ENCODE measurements around the gene NOXRED1. TPM values are rescaled to one million over a fixed set of nuclear protein-coding genes. Genes with fewer than 3 reads are reported as not detected.
"Not testable (repeated sequence)": the region's sequence is repeated elsewhere in the genome, so short reads cannot be mapped to it uniquely, and the experiment has no call there.

The NOXRED1 gene
- total RNA-seq, 1 experiment from 2014 or later = 0.58 TPM

- CTCF ChIA-PET = no interaction called here
Observed at GRCh38 chr14:77421201-77421600, 2.1 kb downstream of the NOXRED1 start.

DNA sequence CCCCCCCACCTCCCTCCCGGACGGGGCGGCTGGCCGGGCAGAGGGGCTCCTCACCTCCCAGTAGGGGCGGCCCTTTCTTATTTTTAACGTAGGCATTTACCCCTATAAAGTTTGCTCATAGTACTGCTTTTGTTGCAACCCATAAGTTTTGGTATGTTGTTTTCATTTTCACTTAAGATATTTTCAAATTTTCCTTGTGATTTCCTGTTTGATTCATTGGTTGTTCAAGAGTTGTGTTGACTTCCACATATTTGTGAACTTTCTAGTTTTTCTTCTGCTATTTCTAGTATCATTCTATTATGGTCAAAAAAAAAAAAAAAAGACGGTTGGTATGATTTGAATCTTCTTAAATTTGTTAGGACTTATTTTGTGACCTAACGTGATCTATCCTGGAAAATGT, 6.5 kb downstream of the NOXRED1 start:
- no peaks in the 10 kb centered on the region for H3K36me3 ChIP-seq (ENCODE audit: insufficient read depth, low read length, poor library complexity, severe bottlenecking)
- TF ChIP-seq CTCF (conservative IDR thresholded peaks at IDR 0.05; ENCODE audit: low read depth, low read length) (no peak), EZH2 (IDR thresholded peaks at IDR 0.05; ENCODE audit: borderline replicate concordance, low read depth, low read length, poor library complexity, severe bottlenecking) (no peak)
- ChIA-PET CTCF (no interaction called here), POLR2A (ENCODE audit: low non-redundant PET) (no interaction called here)
- BruUV-seq (replicated peaks) = no TSS peak
- H3K9me3 ChIP-seq (ENCODE audit: low read depth, low read length, poor library complexity, severe bottlenecking) = no peaks in the 10 kb centered on the region
- H3K4me3 ChIP-seq (ENCODE audit: low read depth, low read length, poor library complexity, severe bottlenecking) = no peak overlapping the region
- H3K4me1 ChIP-seq (ENCODE audit: insufficient read depth, low read length, poor library complexity, severe bottlenecking) = no peaks in the 10 kb centered on the region
- no peak for DNase-seq (ENCODE audit: low spot score)
- no peak overlapping the region for H3K27ac ChIP-seq (ENCODE audit: low read depth, low read length, poor library complexity, severe bottlenecking)
- no peaks in the 10 kb centered on the region for H3K27me3 ChIP-seq (replicated peaks; ENCODE audit: insufficient read depth, low read depth, low read length, poor library complexity)
- intact Hi-C loops (cut with micrococcal nuclease; ENCODE audit: unreplicated experiment) = no loop called here

More at GRCh38 chr14:77421201-77421600, 2.1 kb downstream of the NOXRED1 start:
- Histone ChIP-seq H3K4me3 (ENCODE audit: low read depth, low read length, poor library complexity, severe bottlenecking) (no peak overlapping the region), H3K36me3 (ENCODE audit: insufficient read depth, low read length, poor library complexity, severe bottlenecking) (peaks cover 7% of the 10 kb centered on the region), H3K27ac (ENCODE audit: low read depth, low read length, poor library complexity, severe bottlenecking) (no peak overlapping the region), H3K9me3 (ENCODE audit: low read depth, low read length, poor library complexity, severe bottlenecking) (no peaks in the 10 kb centered on the region), H3K4me1 (ENCODE audit: insufficient read depth, low read length, poor library complexity, severe bottlenecking) (no peaks in the 10 kb centered on the region), H3K27me3 (replicated peaks; ENCODE audit: insufficient read depth, low read depth, low read length, poor library complexity) (no peaks in the 10 kb centered on the region)
- TF ChIP-seq CTCF (conservative IDR thresholded peaks at IDR 0.05; ENCODE audit: low read depth, low read length) (no peak), EZH2 (IDR thresholded peaks at IDR 0.05; ENCODE audit: borderline replicate concordance, low read depth, low read length, poor library complexity, severe bottlenecking) (no peak)
- BruUV-seq (replicated peaks) = no TSS peak
- intact Hi-C loops (cut with micrococcal nuclease; ENCODE audit: unreplicated experiment) = no loop called here
- POLR2A ChIA-PET (ENCODE audit: low non-redundant PET) = no interaction called here
- no peak for DNase-seq (ENCODE audit: low spot score)

GRCh38 chr14:77416098-77416497, 7.2 kb downstream of the NOXRED1 start:
- H3K27me3 ChIP-seq (replicated peaks; ENCODE audit: insufficient read depth, low read depth, low read length, poor library complexity); CTCF ChIA-PET; H3K9me3 ChIP-seq (ENCODE audit: low read depth, low read length, poor library complexity, severe bottlenecking); BruUV-seq (replicated peaks); H3K4me3 ChIP-seq (ENCODE audit: low read depth, low read length, poor library complexity, severe bottlenecking); H3K36me3 ChIP-seq (ENCODE audit: insufficient read depth, low read length, poor library complexity, severe bottlenecking); H3K27ac ChIP-seq (ENCODE audit: low read depth, low read length, poor library complexity, severe bottlenecking); POLR2A ChIA-PET (ENCODE audit: low non-redundant PET); DNase-seq (ENCODE audit: low spot score); H3K4me1 ChIP-seq (ENCODE audit: insufficient read depth, low read length, poor library complexity, severe bottlenecking); intact Hi-C loops (cut with micrococcal nuclease; ENCODE audit: unreplicated experiment): not testable (repeated sequence)

- H3K36me3 ChIP-seq (ENCODE audit: insufficient read depth, low read length, poor library complexity, severe bottlenecking); H3K9me3 ChIP-seq (ENCODE audit: low read depth, low read length, poor library complexity, severe bottlenecking); H3K27me3 ChIP-seq (replicated peaks; ENCODE audit: insufficient read depth, low read depth, low read length, poor library complexity); CTCF ChIA-PET; BruUV-seq (replicated peaks); POLR2A ChIA-PET (ENCODE audit: low non-redundant PET); intact Hi-C loops (cut with micrococcal nuclease; ENCODE audit: unreplicated experiment); DNase-seq (ENCODE audit: low spot score); H3K4me3 ChIP-seq (ENCODE audit: low read depth, low read length, poor library complexity, severe bottlenecking); H3K4me1 ChIP-seq (ENCODE audit: insufficient read depth, low read length, poor library complexity, severe bottlenecking); H3K27ac ChIP-seq (ENCODE audit: low read depth, low read length, poor library complexity, severe bottlenecking): not testable (repeated sequence)
Observed at GRCh38 chr14:77415403-77416030, 7.8 kb downstream of the NOXRED1 start.

Measured in A673 (cell line).